Calu3 (cell line): ENCODE data around the gene ZNF639. TPM values are rescaled to one million over a fixed set of nuclear protein-coding genes. Genes with fewer than 3 reads are reported as not detected.

Experiments
- BruUV-seq: library from RNA; stranded (reverse); fragments of 400-500 nt; replicated peaks from 2 replicates; lab custom pipeline; 2021; lab: Mats Ljungman, UMichigan
- CTCF ChIA-PET: fragments of 300-600 bp; sonication (Branson Sonifier 250); formaldehyde crosslinking; loops from one replicate; lab custom pipeline; 2022; ENCODE audit warnings: antibody characterized with exemption; lab: Charles Lee
- DNase-seq: peaks from one replicate; pipeline ENCODE4 v3.0.0; 2022
- H3K27ac Mint-ChIP-seq: one replicate; pipeline ENCODE4 v1.8.0; 2022; ENCODE audit warnings: mixed read lengths; ENCODE audit not compliant: unreplicated experiment
- H3K27me3 Mint-ChIP-seq: one replicate; pipeline ENCODE4 v1.8.0; 2022; ENCODE audit warnings: mixed read lengths; ENCODE audit not compliant: unreplicated experiment
- H3K36me3 Mint-ChIP-seq: one replicate; pipeline ENCODE4 v1.8.0; 2022; ENCODE audit warnings: mild to moderate bottlenecking, moderate library complexity, mixed read lengths; ENCODE audit not compliant: insufficient read depth, unreplicated experiment
- H3K4me1 Mint-ChIP-seq: one replicate; pipeline ENCODE4 v1.8.0; 2022; ENCODE audit warnings: mild to moderate bottlenecking, low read depth, mixed read lengths; ENCODE audit not compliant: unreplicated experiment
- H3K4me3 Mint-ChIP-seq: one replicate; pipeline ENCODE4 v1.8.0; 2022; ENCODE audit warnings: mild to moderate bottlenecking, low read depth, moderate library complexity, mixed read lengths; ENCODE audit not compliant: unreplicated experiment
- H3K9me3 Mint-ChIP-seq: one replicate; pipeline ENCODE4 v1.8.0; 2022; ENCODE audit warnings: low read depth, mixed read lengths; ENCODE audit not compliant: unreplicated experiment
- intact Hi-C: fragments of 100-400 bp; cut with micrococcal nuclease; formaldehyde crosslinking; loops from one replicate; pipeline ENCODE4 v1.10.0; 2022; ENCODE audit not compliant: unreplicated experiment
- total RNA-seq: library from RNA; stranded (reverse); gene quantifications from 2 replicates; pipeline ENCODE4 v1.2.3, GENCODE V29; 2022
- TF ChIP-seq, protein P1 (sequence below): fragments of 200-600 bp; IDR thresholded peaks from one replicate; pipeline ENCODE4 v1.8.0; 2022; ENCODE audit warnings: antibody characterized with exemption; ENCODE audit not compliant: unreplicated experiment

Gene ZNF639
- total RNA-seq, 1 experiment from 2014 or later, result 52.1 TPM

DNA sequence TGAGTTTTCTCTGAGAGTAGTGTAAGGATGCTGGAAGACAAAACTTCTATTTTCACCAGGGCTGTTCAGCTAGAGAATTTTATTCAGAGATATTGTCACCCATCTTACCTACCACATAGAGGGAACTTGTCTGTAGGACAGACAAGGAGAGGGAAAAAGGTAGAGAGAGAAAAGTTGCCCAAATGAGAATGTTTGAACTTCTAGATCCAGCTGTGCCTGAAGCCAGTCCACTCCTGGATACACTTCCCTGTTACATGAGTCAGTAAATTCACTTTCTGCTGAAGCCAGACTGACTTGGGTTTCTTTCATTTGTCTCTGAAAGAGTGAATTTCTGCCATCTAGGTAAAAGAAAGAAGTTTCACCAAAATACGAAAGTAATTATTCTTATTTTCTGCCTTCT is 44.7 kb upstream of the ZNF639 start:
- BruUV-seq, result no TSS peak
- TF ChIP-seq, protein P1, sequence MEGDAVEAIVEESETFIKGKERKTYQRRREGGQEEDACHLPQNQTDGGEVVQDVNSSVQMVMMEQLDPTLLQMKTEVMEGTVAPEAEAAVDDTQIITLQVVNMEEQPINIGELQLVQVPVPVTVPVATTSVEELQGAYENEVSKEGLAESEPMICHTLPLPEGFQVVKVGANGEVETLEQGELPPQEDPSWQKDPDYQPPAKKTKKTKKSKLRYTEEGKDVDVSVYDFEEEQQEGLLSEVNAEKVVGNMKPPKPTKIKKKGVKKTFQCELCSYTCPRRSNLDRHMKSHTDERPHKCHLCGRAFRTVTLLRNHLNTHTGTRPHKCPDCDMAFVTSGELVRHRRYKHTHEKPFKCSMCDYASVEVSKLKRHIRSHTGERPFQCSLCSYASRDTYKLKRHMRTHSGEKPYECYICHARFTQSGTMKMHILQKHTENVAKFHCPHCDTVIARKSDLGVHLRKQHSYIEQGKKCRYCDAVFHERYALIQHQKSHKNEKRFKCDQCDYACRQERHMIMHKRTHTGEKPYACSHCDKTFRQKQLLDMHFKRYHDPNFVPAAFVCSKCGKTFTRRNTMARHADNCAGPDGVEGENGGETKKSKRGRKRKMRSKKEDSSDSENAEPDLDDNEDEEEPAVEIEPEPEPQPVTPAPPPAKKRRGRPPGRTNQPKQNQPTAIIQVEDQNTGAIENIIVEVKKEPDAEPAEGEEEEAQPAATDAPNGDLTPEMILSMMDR, result no peak
- Mint-ChIP-seq H3K27ac (no peak overlapping the region), H3K4me3 (no peak overlapping the region), H3K9me3 (no peaks in the 10 kb centered on the region), H3K4me1 (no peaks in the 10 kb centered on the region), H3K27me3 (no peaks in the 10 kb centered on the region), H3K36me3 (no peaks in the 10 kb centered on the region)
- CTCF ChIA-PET, result interaction anchor here (0.6 kb wide), 1 partner anchor 220 kb away, joined by 4 read pairs; no protein-coding TSS in a partner anchor
- intact Hi-C loops, result no loop called here
- no peak for DNase-seq

DNA sequence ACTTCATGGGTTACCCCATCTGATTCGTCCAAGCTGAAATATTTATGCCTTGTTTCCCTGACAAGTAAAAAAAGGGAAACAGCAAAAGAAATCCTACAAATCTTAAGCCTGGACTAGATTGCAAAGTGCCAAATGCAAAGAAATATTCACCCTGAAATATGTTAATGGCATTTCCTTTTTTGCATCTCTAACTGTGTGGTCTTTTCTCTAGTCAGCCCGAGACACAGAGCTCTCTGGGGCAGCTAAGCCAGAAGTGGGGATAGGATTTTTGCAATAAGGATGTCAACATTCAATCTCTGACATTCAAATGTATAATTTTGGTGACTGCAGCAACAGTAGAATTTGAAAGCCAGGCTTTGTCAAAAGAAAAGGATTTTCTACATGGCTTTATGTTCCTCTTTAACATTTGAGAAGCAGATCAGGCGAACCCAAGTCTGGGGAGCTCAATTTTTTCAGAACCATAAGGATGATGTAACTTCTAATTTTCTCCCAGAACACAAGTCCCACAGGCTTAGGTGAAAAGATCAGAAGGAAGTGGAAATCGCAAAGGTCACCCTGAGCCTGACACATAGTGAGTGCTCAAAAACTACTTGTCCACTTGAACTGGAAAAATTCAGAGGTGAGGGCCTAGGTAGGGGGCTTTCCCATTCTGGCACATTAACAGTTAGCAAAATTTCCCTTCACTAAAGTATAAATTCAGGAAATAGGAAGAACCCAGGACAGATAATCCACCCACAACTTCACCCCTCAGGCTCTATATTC is 43.7 kb upstream of the ZNF639 start:
- Mint-ChIP-seq H3K4me1 (no peaks in the 10 kb centered on the region), H3K9me3 (no peaks in the 10 kb centered on the region), H3K27ac (no peak overlapping the region), H3K36me3 (no peaks in the 10 kb centered on the region), H3K4me3 (no peak overlapping the region), H3K27me3 (no peaks in the 10 kb centered on the region)
- no TSS peak for BruUV-seq
- TF ChIP-seq, protein P1, result no peak
- DNase-seq, result no peak
- CTCF ChIA-PET, result interaction anchor here (0.6 kb wide), 1 partner anchor 219 kb away, joined by 4 read pairs; no protein-coding TSS in a partner anchor
- intact Hi-C loops, result no loop called here

DNA sequence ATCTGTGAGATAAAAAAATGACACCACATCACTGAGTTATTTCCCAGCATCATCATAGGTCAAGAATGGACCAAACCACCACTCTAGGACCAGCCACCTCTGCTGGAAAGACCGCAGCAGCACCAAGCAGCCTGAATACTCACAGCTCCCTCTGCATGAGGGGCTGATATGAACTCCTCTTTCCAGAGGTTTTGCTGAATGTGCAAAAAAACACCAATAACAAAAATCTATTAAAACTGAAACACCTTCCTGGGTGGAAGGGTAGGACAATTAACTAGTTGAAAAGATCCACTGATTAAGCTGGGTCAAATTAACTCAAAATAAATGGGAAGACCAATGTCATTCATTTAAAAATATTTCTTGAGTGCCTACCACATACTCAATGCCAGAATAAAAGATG is 43.0 kb upstream of the ZNF639 start:
- CTCF ChIA-PET, result no interaction called here
- no peak overlapping the region for H3K27ac Mint-ChIP-seq
- no peak for DNase-seq
- H3K4me3 Mint-ChIP-seq, result no peak overlapping the region
- H3K9me3 Mint-ChIP-seq, result no peaks in the 10 kb centered on the region
- no peaks in the 10 kb centered on the region for H3K27me3 Mint-ChIP-seq
- BruUV-seq, result no TSS peak
- intact Hi-C loops, result no loop called here
- TF ChIP-seq, protein P1, result no peak
- H3K36me3 Mint-ChIP-seq, result no peaks in the 10 kb centered on the region
- H3K4me1 Mint-ChIP-seq, result no peaks in the 10 kb centered on the region

DNA sequence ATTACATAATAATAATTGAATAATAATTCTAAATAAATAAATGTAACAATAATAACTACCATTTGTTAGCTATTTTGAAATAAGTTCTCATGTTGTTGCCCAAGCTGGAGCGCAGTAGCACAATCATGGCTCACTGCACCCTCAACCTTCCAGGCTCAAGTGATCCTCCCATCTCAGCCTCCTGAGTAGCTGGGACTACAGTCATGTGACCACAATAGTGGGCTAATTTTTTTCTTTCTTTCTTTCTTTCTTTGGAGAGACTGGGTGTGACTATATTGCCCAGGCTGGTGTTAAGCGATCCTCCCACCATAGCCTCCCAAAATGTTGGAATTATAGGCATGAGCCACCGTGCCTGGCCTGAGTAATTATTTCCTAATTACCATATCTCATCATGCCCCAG is 41.0 kb upstream of the ZNF639 start:
- no TSS peak for BruUV-seq
- intact Hi-C loops, result no loop called here
- H3K27ac Mint-ChIP-seq, result no peak overlapping the region
- no peaks in the 10 kb centered on the region for H3K36me3 Mint-ChIP-seq
- no peak for DNase-seq
- CTCF ChIA-PET, result interaction anchor here (0.6 kb wide), 1 partner anchor 1645 kb away, joined by 3 read pairs; no protein-coding TSS in a partner anchor
- no peaks in the 10 kb centered on the region for H3K9me3 Mint-ChIP-seq
- H3K27me3 Mint-ChIP-seq, result no peaks in the 10 kb centered on the region
- no peak overlapping the region for H3K4me3 Mint-ChIP-seq
- TF ChIP-seq, protein P1, result no peak
- no peaks in the 10 kb centered on the region for H3K4me1 Mint-ChIP-seq
